Esophagus squamous epithelium (tissue), 5 donors: Measurements from ENCODE around the gene RHOBTB1. TPM values are rescaled to one million over a fixed set of nuclear protein-coding genes. Genes with fewer than 3 reads are reported as not detected.
"Not testable (repeated sequence)": the region's sequence is repeated elsewhere in the genome, so short reads cannot be mapped to it uniquely, and the experiment has no call there.

Experiments used
- DNase-seq: peaks from one replicate; lab custom pipeline; 2025; lab: John Stamatoyannopoulos, UW
- H3K27ac ChIP-seq, 4 donors: fragments of 200-600 bp; sonication (generic); one replicate each; pipeline ENCODE4 v1.5.1; 2016 to 2019; ENCODE audit warnings: mild to moderate bottlenecking in 1 of 4
- H3K27me3 ChIP-seq, 4 donors: fragments of 200-600 bp; sonication (generic); 1 replicate in 3 of 4; 2 replicates in 1 of 4; pipeline versions ENCODE4 v1.5.1 to v1.6.0; 2017 to 2021; ENCODE audit warnings: antibody characterized with exemption in 1 of 4
- H3K36me3 ChIP-seq, 3 donors: fragments of 200-600 bp; sonication (generic); one replicate each; pipeline ENCODE4 v1.5.1; 2016 to 2019
- H3K4me1 ChIP-seq, 3 donors: fragments of 200-600 bp; sonication (generic); one replicate each; pipeline ENCODE4 v1.5.1; 2017 to 2019
- H3K4me3 ChIP-seq, 4 donors: fragments of 200-600 bp; sonication (generic); 1 replicate in 3 of 4; 2 replicates in 1 of 4; pipeline ENCODE4 v1.5.1; 2016 to 2019; ENCODE audit warnings: mild to moderate bottlenecking in 2 of 4, moderate library complexity in 1 of 4
- H3K9me3 ChIP-seq, 3 donors: fragments of 200-600 bp; sonication (generic); one replicate each; pipeline ENCODE4 v1.5.1; 2016 to 2019
- CTCF ChIP-seq, 6 experiments: fragments of 450-650 bp in 4 of 6; fragments of 200-600 bp in 2 of 6; sonication (generic) in 2 of 6; IDR thresholded peaks; one replicate each; pipeline ENCODE4 v1.5.1; 2016 to 2019; ENCODE audit warnings: antibody characterized with exemption in 6 of 6, mild to moderate bottlenecking in 4 of 6, moderate library complexity in 4 of 6
- POLR2A ChIP-seq, 4 donors: fragments of 450-650 bp; IDR thresholded peaks; one replicate each; pipeline ENCODE4 v1.6.1; 2017; ENCODE audit warnings: antibody characterized with exemption in 4 of 4, mild to moderate bottlenecking in 4 of 4, moderate library complexity in 3 of 4
- WGBS, 2 donors: methylation state at CpG; one replicate each; pipeline ENCODE4 v1.1.5; 2018; 5-methylcytosine and 5-hydroxymethylcytosine counted together
- intact Hi-C: fragments of 100-400 bp; cut with DNase I; formaldehyde crosslinking; loops from one replicate; pipeline ENCODE4 v1.15.0; 2022
- total RNA-seq, 4 donors: library from RNA; depleted of rRNA; stranded (reverse); fragments of >200 nt; gene quantifications; one replicate each; pipeline ENCODE4 v1.1.0, GENCODE V29; 2016
- donor health status: DM: yes; HTN: yes; CAD: no.

The RHOBTB1 gene
- total RNA-seq, 4 donors from 2014 or later, result 0.11 to 3.4 (median 1.4) TPM

DNA sequence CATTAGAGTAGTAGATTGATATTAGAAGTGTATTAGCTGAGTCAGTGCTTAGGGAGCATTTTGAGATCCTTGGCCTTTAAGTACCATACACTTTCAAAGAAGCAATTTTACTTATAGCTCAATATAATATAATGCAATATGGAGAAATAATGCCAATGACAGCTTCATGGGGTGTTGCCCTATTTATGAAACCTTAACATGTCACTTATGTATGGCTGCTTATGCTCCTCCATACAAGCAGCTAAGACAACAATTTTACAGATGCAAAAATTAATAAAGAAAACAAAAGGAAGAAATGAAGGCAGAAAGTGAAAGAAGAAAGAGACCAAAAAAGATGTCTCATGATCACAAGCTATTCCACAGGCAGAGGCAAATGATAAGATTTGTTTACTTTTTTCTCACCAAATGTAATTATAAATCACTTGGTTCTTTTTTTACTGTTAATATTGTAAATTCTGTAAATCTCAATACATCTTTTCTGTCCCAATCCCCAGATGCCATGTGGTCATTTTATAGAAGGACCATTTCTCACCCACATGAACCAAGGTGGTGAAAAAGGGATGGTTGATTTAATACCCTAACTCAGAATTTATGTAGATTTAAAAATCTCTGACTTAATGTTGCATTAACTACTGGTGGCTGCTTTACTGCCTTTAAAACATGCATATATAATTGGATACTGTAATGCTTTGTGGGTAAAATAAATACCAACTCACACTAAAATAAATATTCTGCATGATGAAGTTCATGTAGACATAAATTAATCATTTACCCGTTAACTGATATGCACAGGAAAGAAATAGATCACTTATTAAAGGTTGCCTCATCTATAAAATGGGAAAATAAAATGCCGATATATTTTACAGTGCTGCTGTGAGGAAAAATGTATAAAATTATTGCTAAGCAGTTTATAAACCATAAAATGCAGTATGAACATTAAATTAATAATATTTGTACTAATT, 33.5 kb upstream of the RHOBTB1 start:
- Histone ChIP-seq H3K36me3 (no peaks in the 10 kb centered on the region), H3K27me3 (no peaks in the 10 kb centered on the region), H3K4me1 (peaks cover 0 to 10% (median 0%) of the 10 kb centered on the region in 3 donors), H3K9me3 (no peaks in the 10 kb centered on the region), H3K27ac (no peak overlapping the region), H3K4me3 (no peak overlapping the region)
- no peak for TF ChIP-seq CTCF (IDR thresholded peaks at IDR 0.05)
- intact Hi-C loops, result no loop called here
- DNase-seq, result no peak
- 90 to 92% methylated on average over 2 of the region's 2 CpGs for WGBS, 2 donors

- Histone ChIP-seq H3K27ac (no peak overlapping the region), H3K36me3 (no peaks in the 10 kb centered on the region), H3K4me1 (peaks cover 0 to 10% (median 0%) of the 10 kb centered on the region in 3 donors), H3K27me3 (no peaks in the 10 kb centered on the region), H3K9me3 (no peaks in the 10 kb centered on the region), H3K4me3 (no peak overlapping the region)
- WGBS, 2 donors, result 85 to 90% methylated on average over 2 of the region's 2 CpGs
- TF ChIP-seq POLR2A (IDR thresholded peaks at IDR 0.05), result no peak
- intact Hi-C loops, result no loop called here
- DNase-seq, result no peak
Measured at GRCh38 chr10:60976687-60977086, 32.7 kb upstream of the RHOBTB1 start.

- peaks cover 0 to 10% (median 0%) of the 10 kb centered on the region in 3 donors for H3K4me1 ChIP-seq
- H3K4me3 ChIP-seq, result no peak overlapping the region
- no peaks in the 10 kb centered on the region for H3K9me3 ChIP-seq
- TF ChIP-seq CTCF (IDR thresholded peaks at IDR 0.05), result no peak
- no peak for TF ChIP-seq POLR2A (IDR thresholded peaks at IDR 0.05)
- intact Hi-C loops, result no loop called here
- 63 to 73% methylated on average over 1 of the region's 1 CpG for WGBS, 2 donors
- no peak for DNase-seq
- H3K27me3 ChIP-seq, result no peaks in the 10 kb centered on the region
- H3K27ac ChIP-seq, result no peak overlapping the region
- H3K36me3 ChIP-seq, result no peaks in the 10 kb centered on the region
Measured at GRCh38 chr10:60975716-60976115, 31.7 kb upstream of the RHOBTB1 start.

DNA sequence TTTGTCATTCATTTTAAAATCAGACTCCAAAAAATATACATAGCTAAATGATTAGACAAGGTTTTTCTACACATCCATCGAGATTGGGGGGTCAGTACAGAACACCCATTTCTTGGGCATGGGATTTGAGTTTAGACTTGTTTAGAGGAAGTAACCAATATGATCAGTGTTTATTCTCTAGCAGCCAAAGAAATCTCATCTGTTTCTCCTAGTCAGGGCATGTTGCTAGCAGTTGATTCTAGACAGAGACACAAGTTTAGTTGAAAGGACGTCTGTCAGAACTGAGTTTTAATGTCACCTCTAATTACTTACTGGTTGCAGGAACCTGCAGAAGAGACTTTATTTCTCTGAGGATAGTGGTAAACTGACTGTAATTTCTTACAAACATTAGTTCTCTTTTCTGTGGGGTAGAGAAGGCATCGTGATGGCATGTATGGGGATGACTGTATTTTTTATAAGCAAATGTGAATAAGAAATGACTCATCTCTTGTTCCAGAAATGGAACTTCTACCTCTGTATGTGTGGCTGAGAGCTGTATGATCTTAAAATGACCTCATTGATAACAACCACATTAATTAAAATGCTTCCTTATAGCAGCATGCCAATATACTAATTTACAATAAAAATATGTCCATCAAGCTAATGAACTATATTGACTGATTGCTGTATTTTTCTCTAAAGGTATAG, 30.6 kb upstream of the RHOBTB1 start:
- no peaks in the 10 kb centered on the region for H3K27me3 ChIP-seq
- no peaks in the 10 kb centered on the region for H3K36me3 ChIP-seq
- WGBS, 2 donors, result 16 to 26% methylated on average over 3 of the region's 3 CpGs
- DNase-seq, result no peak
- H3K4me1 ChIP-seq, result peaks cover 0 to 10% (median 0%) of the 10 kb centered on the region in 3 donors
- intact Hi-C loops, result no loop called here
- no peak overlapping the region for H3K4me3 ChIP-seq
- TF ChIP-seq POLR2A (IDR thresholded peaks at IDR 0.05), result no peak
- no peak for TF ChIP-seq CTCF (IDR thresholded peaks at IDR 0.05)
- H3K27ac ChIP-seq, result no peak overlapping the region
- no peaks in the 10 kb centered on the region for H3K9me3 ChIP-seq

DNA sequence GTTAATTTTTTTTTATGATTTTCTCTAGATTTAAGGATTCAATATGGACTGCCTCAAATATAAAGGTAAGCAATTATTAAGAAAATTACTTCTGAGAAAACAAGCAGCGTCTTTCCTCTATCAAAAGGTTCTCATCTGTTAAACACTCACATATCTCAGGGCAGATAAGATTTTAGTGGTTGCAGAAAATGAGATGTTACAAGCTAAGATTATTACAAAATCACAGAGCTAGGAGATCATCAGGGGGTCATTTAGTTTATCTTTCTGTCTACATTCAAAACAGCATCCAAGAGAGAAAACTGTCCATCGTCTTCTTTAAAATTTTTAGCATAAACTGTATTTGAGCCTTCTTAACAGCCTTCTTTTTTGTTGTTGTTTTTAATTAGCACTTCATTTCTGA, 29.1 kb upstream of the RHOBTB1 start:
- H3K27ac ChIP-seq, result no peak overlapping the region
- DNase-seq, result no peak
- no peaks in the 10 kb centered on the region for H3K36me3 ChIP-seq
- H3K4me1 ChIP-seq, result peaks cover 0 to 10% (median 0%) of the 10 kb centered on the region in 3 donors
- no peak overlapping the region for H3K4me3 ChIP-seq
- intact Hi-C loops, result no loop called here
- TF ChIP-seq POLR2A (IDR thresholded peaks at IDR 0.05) (no peak), CTCF (IDR thresholded peaks at IDR 0.05) (no peak)
- H3K9me3 ChIP-seq, result no peaks in the 10 kb centered on the region
- H3K27me3 ChIP-seq, result no peaks in the 10 kb centered on the region
- 87 to 88% methylated on average over 2 of the region's 2 CpGs for WGBS, 2 donors

- H3K4me3 ChIP-seq, H3K27me3 ChIP-seq, intact Hi-C loops, DNase-seq, H3K4me1 ChIP-seq, H3K9me3 ChIP-seq, H3K27ac ChIP-seq, H3K36me3 ChIP-seq: not testable (repeated sequence)
- WGBS, 2 donors, result 90% methylated on average over 2 of the region's 2 CpGs
Measured at GRCh38 chr10:60972181-60972580, 28.2 kb upstream of the RHOBTB1 start.
